ENCODE data around the gene KIAA1217. TPM values are rescaled to one million over a fixed set of nuclear protein-coding genes. Genes with fewer than 3 reads are reported as not detected.

The KIAA1217 gene
- total RNA-seq, 2 experiments from 2014 or later: 0.10 to 0.11 TPM

- POLR2A ChIA-PET: interaction anchor here (0.6 kb wide), 1 partner anchor 85 kb away, joined by 4 read pairs; no protein-coding TSS in a partner anchor
Measured at GRCh38 chr10:24518411-24518810, 309.5 kb downstream of the KIAA1217 start.

GRCh38 chr10:24518981-24519597 is 310.2 kb downstream of the KIAA1217 start:
- CTCF ChIA-PET: interaction anchor here (0.5 to 1.1 kb wide), 3 partner anchors 10 to 532 kb away, joined by 3 read pairs; no protein-coding TSS in a partner anchor
- POLR2A ChIA-PET: interaction anchor here (0.6 kb wide), 1 partner anchor 86 kb away, joined by 4 read pairs; no protein-coding TSS in a partner anchor

More at GRCh38 chr10:24518411-24518810, 309.5 kb downstream of the KIAA1217 start:
- CTCF ChIA-PET: interaction anchor here (0.5 kb wide), 1 partner anchor 531 kb away, joined by 3 read pairs; no protein-coding TSS in a partner anchor

GRCh38 chr10:24519950-24520349 is 311.0 kb downstream of the KIAA1217 start:
- POLR2A ChIA-PET: interaction anchor here (0.7 kb wide), 1 partner anchor 48 kb away, joined by 3 read pairs; no protein-coding TSS in a partner anchor
- CTCF ChIA-PET: interaction anchor here (1.1 kb wide), 1 partner anchor 37 kb away, joined by 3 read pairs; no protein-coding TSS in a partner anchor

- POLR2A ChIA-PET: no interaction called here
- CTCF ChIA-PET: no interaction called here
Measured at GRCh38 chr10:24524314-24524713, 315.4 kb downstream of the KIAA1217 start.

- CTCF ChIA-PET: no interaction called here
Measured at GRCh38 chr10:24526085-24526649, 317.2 kb downstream of the KIAA1217 start.

GRCh38 chr10:24528946-24529345 is 320.0 kb downstream of the KIAA1217 start:
- POLR2A ChIA-PET: no interaction called here
- CTCF ChIA-PET: interaction anchor here (1.0 kb wide), 1 partner anchor 10 kb away, joined by 3 read pairs; no protein-coding TSS in a partner anchor

More at GRCh38 chr10:24526085-24526649, 317.2 kb downstream of the KIAA1217 start:
- POLR2A ChIA-PET: no interaction called here

GRCh38 chr10:24531439-24531838 is 322.5 kb downstream of the KIAA1217 start:
- ChIA-PET CTCF (no interaction called here), POLR2A (no interaction called here)

GRCh38 chr10:24533981-24534380 is 325.0 kb downstream of the KIAA1217 start:
- ChIA-PET CTCF (no interaction called here), POLR2A (interaction anchor here (0.7 kb wide), 1 partner anchor 1810 kb away, joined by 6 read pairs; no protein-coding TSS in a partner anchor)

GRCh38 chr10:24536636-24537035 is 327.7 kb downstream of the KIAA1217 start:
- POLR2A ChIA-PET: no interaction called here
- CTCF ChIA-PET: no interaction called here

- ChIA-PET CTCF (no interaction called here), POLR2A (no interaction called here)
Measured at GRCh38 chr10:24541239-24541753, 332.4 kb downstream of the KIAA1217 start.

- ChIA-PET POLR2A (no interaction called here), CTCF (no interaction called here)
Measured at GRCh38 chr10:24542314-24543270, 333.7 kb downstream of the KIAA1217 start.

- POLR2A ChIA-PET: no interaction called here
- CTCF ChIA-PET: no interaction called here
Measured at GRCh38 chr10:24544776-24545175, 335.8 kb downstream of the KIAA1217 start.

- ChIA-PET CTCF (no interaction called here), POLR2A (no interaction called here)
Measured at GRCh38 chr10:24545585-24545984, 336.6 kb downstream of the KIAA1217 start.

GRCh38 chr10:24550680-24551079 is 341.7 kb downstream of the KIAA1217 start:
- ChIA-PET POLR2A (no interaction called here), CTCF (no interaction called here)

- ChIA-PET CTCF (no interaction called here), POLR2A (no interaction called here)
Measured at GRCh38 chr10:24551161-24551560, 342.2 kb downstream of the KIAA1217 start.

- ChIA-PET CTCF (interaction anchor here (0.5 kb wide), 1 partner anchor 648 kb away, joined by 5 read pairs; no protein-coding TSS in a partner anchor), POLR2A (no interaction called here)
Measured at GRCh38 chr10:24552346-24553016, 343.5 kb downstream of the KIAA1217 start.

GRCh38 chr10:24553051-24553612 is 344.2 kb downstream of the KIAA1217 start:
- POLR2A ChIA-PET: no interaction called here
- CTCF ChIA-PET: no interaction called here

- CTCF ChIA-PET: no interaction called here
- POLR2A ChIA-PET: no interaction called here
Measured at GRCh38 chr10:24554036-24554435, 345.1 kb downstream of the KIAA1217 start.

- ChIA-PET CTCF (interaction anchor here (0.6 kb wide), 1 partner anchor 197 kb away, joined by 3 read pairs; no protein-coding TSS in a partner anchor), POLR2A (no interaction called here)
Measured at GRCh38 chr10:24556126-24556749, 347.3 kb downstream of the KIAA1217 start.
